GM20431 (cell line): ENCODE measurements around the gene FNDC10.

Experiments
- in situ Hi-C: fragments of 300-500 bp; cut with MseI, MboI; formaldehyde crosslinking; loops from one replicate; pipeline ENCODE4 v1.15.0; 2020; ENCODE audit warnings: low sequenced_read_pairs; ENCODE audit not compliant: unreplicated experiment

FNDC10 gene

GRCh38 chr1:1553821-1554494, 46.0 kb downstream of the FNDC10 start:
- in situ Hi-C loops: no loop called here

- in situ Hi-C loops: no loop called here
These were observed 47.7 kb downstream of the FNDC10 start for GRCh38 chr1:1552263-1552639.

GRCh38 chr1:1551524-1552262, 48.2 kb downstream of the FNDC10 start:
- in situ Hi-C loops: no loop called here

- in situ Hi-C loops: no loop called here
These were observed 49.1 kb downstream of the FNDC10 start for GRCh38 chr1:1550591-1551432.

GRCh38 chr1:1550087-1550486, 49.8 kb downstream of the FNDC10 start:
- in situ Hi-C loops: no loop called here

GRCh38 chr1:1548591-1548990, 51.3 kb downstream of the FNDC10 start:
- in situ Hi-C loops: no loop called here
